Karpas-422 (cell line): ENCODE results near the gene IL18BP. TPM values are rescaled to one million over a fixed set of nuclear protein-coding genes. Genes with fewer than 3 reads are reported as not detected.

Experiments
- DNase-seq: peaks from one replicate; pipeline ENCODE4 v3.0.0-alpha.2; 2015
- H2AFZ ChIP-seq: fragments of 200-600 bp; sonication (generic); 2 replicates; pipeline ENCODE4 v1.6.1; 2014; ENCODE audit warnings: antibody characterized with exemption, low read length, mixed read lengths
- H3K27ac ChIP-seq: fragments of 200-600 bp; sonication (generic); 2 replicates; pipeline ENCODE4 v1.5.1; 2014; ENCODE audit warnings: mild to moderate bottlenecking, low read length, moderate library complexity
- H3K27me3 ChIP-seq: fragments of 200-600 bp; sonication (generic); 2 replicates; pipeline ENCODE4 v1.6.1; 2014; ENCODE audit warnings: low read length, mixed read lengths
- H3K36me3 ChIP-seq: fragments of 200-600 bp; sonication (generic); 2 replicates; pipeline ENCODE4 v1.6.1; 2014; ENCODE audit warnings: low read length, mixed read lengths; ENCODE audit not compliant: insufficient read depth
- H3K4me1 ChIP-seq: fragments of 200-600 bp; sonication (generic); 2 replicates; pipeline ENCODE4 v1.6.1; 2014; ENCODE audit warnings: mild to moderate bottlenecking, low read length, mixed read lengths
- H3K4me2 ChIP-seq: fragments of 200-600 bp; sonication (generic); 2 replicates; pipeline ENCODE4 v1.6.1; 2014; ENCODE audit warnings: low read length, low read depth, mild to moderate bottlenecking; ENCODE audit not compliant: poor library complexity, severe bottlenecking
- H3K4me3 ChIP-seq: fragments of 200-600 bp; sonication (generic); 2 replicates; pipeline ENCODE4 v1.5.1; 2014; ENCODE audit warnings: mild to moderate bottlenecking, antibody characterized with exemption, low read length, mixed read lengths
- H3K79me2 ChIP-seq: fragments of 200-600 bp; sonication (generic); 2 replicates; pipeline ENCODE4 v1.6.1; 2014; ENCODE audit warnings: mild to moderate bottlenecking, low read length, mixed read lengths
- H3K9ac ChIP-seq: fragments of 200-600 bp; sonication (generic); 2 replicates; pipeline ENCODE4 v1.6.0; 2014; ENCODE audit warnings: low read length
- H3K9me2 ChIP-seq: fragments of 200-600 bp; sonication (generic), shearing (Covaris generic); replicated peaks from 2 replicates; pipeline ENCODE4 v1.6.0; 2014; ENCODE audit warnings: mild to moderate bottlenecking, low read length, moderate library complexity; ENCODE audit not compliant: insufficient read depth
- H3K9me3 ChIP-seq: fragments of 300-700, 200-600 bp; sonication (generic); 2 replicates; pipeline ENCODE4 v1.6.1; 2014; ENCODE audit warnings: low read length, mixed read lengths
- H4K20me1 ChIP-seq: fragments of 200-600 bp; sonication (generic); 2 replicates; pipeline ENCODE4 v1.6.1; 2014; ENCODE audit warnings: mild to moderate bottlenecking, antibody characterized with exemption, low read length, low read depth; ENCODE audit not compliant: insufficient read depth
- total RNA-seq: library from RNA; depleted of rRNA; stranded (reverse); fragments of >200 nt; shearing (Covaris generic); gene quantifications from 2 replicates; pipeline ENCODE4 v1.2.3, GENCODE V29; 2014; ENCODE audit warnings: low replicate concordance

The IL18BP gene
- total RNA-seq, 1 experiment from 2014 or later, result 5.4 TPM

DNA sequence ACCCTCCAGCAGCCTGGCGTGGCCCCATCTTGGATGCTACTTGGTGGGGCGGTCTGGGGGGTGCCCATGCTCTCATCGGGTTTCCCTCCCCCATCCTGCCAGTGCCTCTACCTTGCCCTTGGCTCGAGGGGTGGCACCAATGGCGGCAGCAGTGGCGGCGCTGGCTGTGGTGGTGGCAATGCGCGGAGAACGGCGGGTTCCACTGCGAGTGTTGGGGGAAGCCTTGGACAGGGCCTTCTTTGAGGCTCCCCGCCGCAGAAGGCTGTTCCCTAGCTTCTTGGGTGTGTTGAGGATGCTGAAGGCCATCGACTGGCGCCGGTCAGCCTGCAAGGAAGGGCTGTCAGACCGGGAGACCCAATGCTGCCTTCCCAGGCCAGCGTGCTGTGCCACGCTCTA is 5.1 kb downstream of the IL18BP start:
- Histone ChIP-seq H3K36me3 (peaks cover 9% of the 10 kb centered on the region), H3K27ac (no peak overlapping the region), H2AFZ (no peak overlapping the region), H3K4me1 (peaks cover 18% of the 10 kb centered on the region), H3K4me2 (no peak overlapping the region), H3K4me3 (no peak overlapping the region), H3K9ac (no peak overlapping the region), H3K79me2 (no peaks in the 10 kb centered on the region), H4K20me1 (peaks cover 3% of the 10 kb centered on the region; the same call in 1 of the 2 replicates), H3K27me3 (no peaks in the 10 kb centered on the region), H3K9me2 (no peaks in the 10 kb centered on the region), H3K9me3 (no peaks in the 10 kb centered on the region)
- DNase-seq, result no peak

DNA sequence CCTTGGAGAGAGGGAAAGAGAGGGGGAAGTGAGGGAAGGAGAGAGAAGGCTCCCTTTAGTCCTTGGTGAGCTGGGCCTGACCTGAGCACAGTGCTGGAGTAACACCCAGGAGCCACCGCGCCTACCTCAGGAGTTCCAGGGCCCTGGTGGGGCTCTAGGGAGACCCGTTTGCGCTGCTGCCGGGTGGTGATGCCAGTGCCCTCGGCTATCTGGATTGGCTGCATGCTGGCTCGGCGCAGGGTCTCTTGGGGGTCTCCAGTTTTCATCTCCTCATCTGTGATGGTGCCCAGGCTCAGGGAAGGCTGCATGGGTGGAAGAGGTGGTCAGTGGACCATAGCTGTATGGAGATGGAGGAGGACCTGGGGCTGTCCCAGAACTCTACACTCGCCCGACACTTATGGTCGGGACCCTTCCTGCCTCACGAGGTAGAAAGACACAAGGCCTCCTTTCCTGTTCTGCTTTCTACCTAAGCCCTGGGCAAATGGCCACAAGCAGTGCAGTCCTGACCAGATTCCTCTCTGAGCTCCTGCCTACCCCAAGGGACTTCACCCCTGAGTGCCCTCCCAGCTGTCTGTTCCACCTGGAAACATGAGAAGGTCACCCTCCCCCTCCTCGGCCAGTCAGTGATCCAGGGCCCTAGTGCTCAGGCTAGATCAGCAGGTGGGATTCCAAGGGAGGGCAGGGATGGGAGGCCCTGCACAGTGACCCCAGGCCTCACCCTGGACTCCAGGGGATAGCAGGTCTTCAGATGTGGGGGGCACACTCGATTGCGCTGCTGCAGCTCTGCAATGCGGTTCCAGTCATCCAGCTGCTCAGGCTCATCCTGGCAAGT is 6.0 kb downstream of the IL18BP start:
- H3K4me1 ChIP-seq, result peaks cover 15% of the 10 kb centered on the region
- H3K9ac ChIP-seq, result no peak overlapping the region; the same call in 1 of the 2 replicates
- H3K27me3 ChIP-seq, result no peaks in the 10 kb centered on the region
- H2AFZ ChIP-seq, result no peak overlapping the region
- DNase-seq, result no peak
- H3K36me3 ChIP-seq, result peaks cover 9% of the 10 kb centered on the region
- no peak overlapping the region for H3K4me3 ChIP-seq
- H3K27ac ChIP-seq, result no peak overlapping the region
- H3K4me2 ChIP-seq, result peak overlapping the region; percentile 1
- H3K79me2 ChIP-seq, result no peaks in the 10 kb centered on the region
- peaks cover 3% of the 10 kb centered on the region; the same call in 1 of the 2 replicates for H4K20me1 ChIP-seq
- no peaks in the 10 kb centered on the region for H3K9me3 ChIP-seq
- no peaks in the 10 kb centered on the region for H3K9me2 ChIP-seq

DNA sequence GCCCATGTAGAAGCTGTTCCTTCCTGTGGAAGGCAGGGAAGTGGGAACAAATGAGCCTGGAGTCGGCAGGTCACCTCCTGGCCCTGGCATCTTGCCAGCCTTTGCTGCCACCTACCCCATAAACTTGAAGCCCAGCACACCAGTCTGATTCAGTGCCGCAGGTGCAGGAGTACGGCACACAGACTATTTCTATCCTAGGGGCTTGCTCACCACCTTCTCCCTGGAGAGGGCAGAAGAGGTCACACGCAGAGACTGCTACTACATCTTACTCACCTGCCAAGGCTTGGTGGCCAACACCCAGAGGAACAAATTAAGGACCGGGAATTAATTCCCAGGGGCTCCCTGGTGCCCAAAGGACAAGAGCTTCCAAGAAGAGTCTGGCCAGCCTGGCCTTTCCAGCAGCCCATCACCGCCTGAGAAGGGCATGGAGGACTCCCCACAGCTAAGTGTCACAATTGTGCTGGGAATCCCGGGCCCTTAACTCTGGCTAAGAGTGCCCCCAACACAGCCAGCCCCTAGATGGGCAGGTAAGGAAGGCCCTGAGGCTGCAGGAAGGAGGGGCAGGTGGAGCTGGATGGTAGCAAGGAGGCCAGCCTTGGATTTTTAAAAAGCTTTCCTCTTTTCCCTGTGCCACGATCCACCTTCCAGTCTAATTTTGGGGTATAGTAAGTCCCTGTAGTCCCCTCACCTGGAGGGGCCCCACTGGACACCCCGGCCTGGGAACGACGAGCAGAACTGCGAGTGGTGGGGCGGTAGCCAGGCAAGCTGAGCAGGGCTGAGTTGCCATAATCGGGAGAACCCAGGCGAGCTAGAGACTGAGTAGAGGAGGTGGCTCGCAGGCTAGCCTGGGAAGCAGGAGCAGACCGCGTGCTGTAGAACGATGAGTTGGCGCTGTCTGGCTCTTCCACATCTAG is 6.9 kb downstream of the IL18BP start:
- H3K4me3 ChIP-seq, result no peak overlapping the region
- no peak overlapping the region for H3K27ac ChIP-seq
- no peak overlapping the region for H2AFZ ChIP-seq
- H3K9me3 ChIP-seq, result no peaks in the 10 kb centered on the region
- peaks cover 9% of the 10 kb centered on the region for H3K36me3 ChIP-seq
- no peak for DNase-seq
- no peaks in the 10 kb centered on the region for H3K9me2 ChIP-seq
- no peaks in the 10 kb centered on the region for H3K27me3 ChIP-seq
- H3K9ac ChIP-seq, result no peak overlapping the region
- no peak overlapping the region for H3K4me2 ChIP-seq
- H4K20me1 ChIP-seq, result peaks cover 3% of the 10 kb centered on the region; the same call in 1 of the 2 replicates
- H3K79me2 ChIP-seq, result no peaks in the 10 kb centered on the region
- peaks cover 15% of the 10 kb centered on the region for H3K4me1 ChIP-seq

DNA sequence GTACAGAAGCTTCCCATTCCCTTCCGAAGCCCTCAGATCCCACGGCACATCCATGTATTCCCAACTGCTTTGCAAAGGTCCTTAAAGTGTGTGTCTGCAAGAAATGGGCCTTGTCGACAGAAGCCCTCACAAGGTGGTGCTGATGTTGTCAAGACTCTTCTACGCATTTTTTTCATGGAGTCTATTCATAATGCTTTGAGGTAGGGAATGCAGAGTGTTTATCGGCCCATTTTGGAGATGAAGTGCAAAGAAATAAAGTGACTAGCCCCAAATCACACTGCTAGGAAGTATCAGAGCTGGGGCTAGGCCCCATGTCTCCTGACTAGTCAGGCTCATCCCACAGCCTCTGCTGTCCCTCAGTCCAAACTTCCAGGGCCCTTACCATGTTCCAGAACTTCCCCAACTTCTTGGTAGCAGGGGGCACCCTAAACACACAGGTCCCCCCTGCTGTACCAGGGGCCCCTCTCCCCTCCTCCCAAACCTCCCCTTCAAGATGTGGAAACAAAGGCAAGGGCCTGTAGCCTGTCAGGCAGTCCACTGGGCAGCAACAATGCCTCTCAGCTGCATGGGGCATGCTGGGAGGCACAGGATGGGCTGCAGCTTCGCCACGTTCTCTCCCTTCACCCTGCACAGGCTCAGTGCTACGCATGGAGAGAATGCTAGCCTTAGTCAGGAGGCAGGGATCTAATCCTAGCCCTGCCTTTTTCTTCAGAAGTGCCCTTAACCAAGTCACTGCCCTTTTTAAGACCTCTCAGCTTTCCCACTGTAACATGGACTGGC is 7.8 kb downstream of the IL18BP start:
- no peaks in the 10 kb centered on the region for H3K9me2 ChIP-seq
- H4K20me1 ChIP-seq, result peaks cover 3% of the 10 kb centered on the region; the same call in 1 of the 2 replicates
- H3K27ac ChIP-seq, result no peak overlapping the region
- no peak overlapping the region for H2AFZ ChIP-seq
- peaks cover 9% of the 10 kb centered on the region for H3K36me3 ChIP-seq
- no peaks in the 10 kb centered on the region for H3K9me3 ChIP-seq
- H3K27me3 ChIP-seq, result no peaks in the 10 kb centered on the region
- H3K79me2 ChIP-seq, result no peaks in the 10 kb centered on the region
- DNase-seq, result no peak
- no peak overlapping the region for H3K4me3 ChIP-seq
- H3K4me1 ChIP-seq, result peaks cover 15% of the 10 kb centered on the region
- H3K9ac ChIP-seq, result no peak overlapping the region
- H3K4me2 ChIP-seq, result no peak overlapping the region

DNA sequence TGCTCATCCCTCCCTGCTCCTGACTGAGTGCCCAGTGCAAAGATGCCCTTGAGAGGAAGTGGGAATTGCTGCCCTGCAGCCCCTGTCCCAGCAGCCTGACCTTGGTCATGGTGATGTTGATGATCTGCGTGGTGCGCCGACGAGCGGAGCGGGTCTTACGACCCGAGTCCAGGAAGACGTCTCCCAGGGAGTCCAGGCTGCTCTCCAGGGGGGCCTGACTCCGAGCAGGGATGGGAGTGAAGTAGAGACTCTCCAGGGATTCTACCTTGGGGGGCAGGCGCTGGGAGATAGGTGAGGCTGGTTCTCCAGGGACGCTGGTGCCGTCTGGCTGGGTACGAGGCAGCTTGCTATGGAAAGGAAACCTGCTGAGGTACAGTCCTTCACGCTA is 8.4 kb downstream of the IL18BP start:
- Histone ChIP-seq H2AFZ (no peak overlapping the region), H3K4me1 (peaks cover 17% of the 10 kb centered on the region), H3K9me3 (no peaks in the 10 kb centered on the region), H3K27ac (no peak overlapping the region), H3K79me2 (no peaks in the 10 kb centered on the region), H3K9ac (no peak overlapping the region), H3K4me2 (no peak overlapping the region), H3K9me2 (no peaks in the 10 kb centered on the region), H3K4me3 (no peak overlapping the region), H4K20me1 (peaks cover 3% of the 10 kb centered on the region; the same call in 1 of the 2 replicates), H3K36me3 (peaks cover 9% of the 10 kb centered on the region), H3K27me3 (no peaks in the 10 kb centered on the region)
- no peak for DNase-seq

DNA sequence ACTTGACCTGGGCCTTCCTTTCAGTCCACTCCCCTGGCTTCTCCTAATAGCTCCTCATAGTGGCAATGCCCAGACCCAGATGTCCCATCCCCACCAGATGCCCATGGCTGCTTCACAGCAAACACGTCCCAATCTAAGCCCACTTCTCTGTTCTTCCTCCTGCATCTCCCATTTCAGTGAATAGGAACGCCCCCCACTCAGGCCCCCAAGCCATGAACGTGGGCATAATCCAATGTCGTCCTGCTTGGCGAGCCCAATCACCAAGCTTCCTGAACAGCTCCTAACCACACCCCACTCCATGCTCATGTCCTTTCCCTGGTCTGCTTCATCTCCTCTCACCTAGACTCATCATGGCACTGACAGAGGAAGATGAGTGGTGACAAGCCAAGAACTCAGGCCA is 8.9 kb downstream of the IL18BP start:
- Histone ChIP-seq H3K79me2 (no peaks in the 10 kb centered on the region), H3K4me3 (no peak overlapping the region), H3K27ac (no peak overlapping the region), H3K9me2 (no peaks in the 10 kb centered on the region), H4K20me1 (peaks cover 3% of the 10 kb centered on the region; the same call in 1 of the 2 replicates), H2AFZ (no peak overlapping the region), H3K4me1 (peaks cover 22% of the 10 kb centered on the region), H3K9ac (no peak overlapping the region), H3K9me3 (no peaks in the 10 kb centered on the region), H3K27me3 (no peaks in the 10 kb centered on the region), H3K4me2 (no peak overlapping the region), H3K36me3 (peaks cover 4% of the 10 kb centered on the region)
- DNase-seq, result no peak

DNA sequence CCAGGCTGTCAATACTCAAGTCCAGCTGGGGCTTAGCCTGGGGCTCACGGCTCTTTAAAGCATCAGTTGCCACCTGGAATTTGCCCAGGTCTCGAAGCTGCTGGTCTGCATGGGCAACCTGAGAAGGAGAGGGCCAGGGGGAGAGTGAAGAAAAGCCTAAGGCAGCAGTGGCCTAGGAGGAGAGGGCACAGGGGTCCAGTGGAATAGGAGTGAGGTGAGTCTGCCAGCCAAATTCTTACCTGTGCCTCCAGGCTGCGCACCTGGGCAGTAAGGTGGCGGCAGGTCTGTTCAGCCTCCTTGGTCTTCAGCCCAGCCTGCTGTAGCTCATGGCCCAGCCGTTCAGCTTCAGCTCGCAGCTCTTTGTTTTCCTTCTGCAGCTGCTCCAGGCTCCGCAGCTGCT is 10.0 kb downstream of the IL18BP start:
- no peak overlapping the region for H3K27ac ChIP-seq
- no peaks in the 10 kb centered on the region for H3K27me3 ChIP-seq
- no peak overlapping the region for H2AFZ ChIP-seq
- no peaks in the 10 kb centered on the region for H3K9me2 ChIP-seq
- no peak overlapping the region for H3K4me3 ChIP-seq
- H4K20me1 ChIP-seq, result peaks cover 3% of the 10 kb centered on the region; the same call in 1 of the 2 replicates
- no peaks in the 10 kb centered on the region for H3K79me2 ChIP-seq
- DNase-seq, result no peak
- no peak overlapping the region for H3K4me2 ChIP-seq
- no peak overlapping the region for H3K9ac ChIP-seq
- H3K4me1 ChIP-seq, result peaks cover 22% of the 10 kb centered on the region
- peaks cover 3% of the 10 kb centered on the region for H3K36me3 ChIP-seq
- no peaks in the 10 kb centered on the region for H3K9me3 ChIP-seq
